GM13977 (cell line): ENCODE data around the gene IQCE.
A peak's percentile ranks its signal among the peaks of the same experiment; 100 is the strongest.

Source experiments
- DNase-seq: peaks from one replicate; pipeline ENCODE4 v3.0.0; 2012; ENCODE audit warnings: low spot score
- CTCF ChIP-seq: IDR thresholded peaks from 2 replicates; pipeline ENCODE4 v1.5.1; 2012; ENCODE audit warnings: mild to moderate bottlenecking, control low read depth; ENCODE audit not compliant: insufficient read depth; ENCODE audit errors: extremely low read depth, missing control alignments
- in situ Hi-C: fragments of 300-500 bp; cut with MboI; formaldehyde crosslinking; loops from one replicate; pipeline ENCODE4 v1.12.0; 2022; ENCODE audit warnings: low sequenced_read_pairs, low pct_unique_long_range_greater_than_20kb, mixed read lengths, inconsistent platforms; ENCODE audit not compliant: unreplicated experiment

IQCE gene

GRCh38 chr7:2611401-2611800 lies 52.6 kb downstream of the IQCE start:
- DNase-seq = no peak
- in situ Hi-C loops = no loop called here
- TF ChIP-seq CTCF = no peak

- in situ Hi-C loops = no loop called here
- TF ChIP-seq CTCF = no peak
- DNase-seq = no peak
Measured at GRCh38 chr7:2611922-2612321, 53.1 kb downstream of the IQCE start.

GRCh38 chr7:2612445-2613097 lies 53.8 kb downstream of the IQCE start:
- in situ Hi-C loops = no loop called here

GRCh38 chr7:2613098-2613930 lies 54.5 kb downstream of the IQCE start:
- TF ChIP-seq CTCF = no peak
- in situ Hi-C loops = no loop called here
- DNase-seq = no peak

More at GRCh38 chr7:2612445-2613097, 53.8 kb downstream of the IQCE start:
- peak; percentile 41 for DNase-seq
- TF ChIP-seq CTCF = no peak

GRCh38 chr7:2613931-2614600 lies 55.3 kb downstream of the IQCE start:
- in situ Hi-C loops = no loop called here
- TF ChIP-seq CTCF = no peak
- no peak for DNase-seq

GRCh38 chr7:2614631-2615330 lies 56.0 kb downstream of the IQCE start:
- in situ Hi-C loops = no loop called here

More at GRCh38 chr7:2614631-2615330, 56.0 kb downstream of the IQCE start:
- TF ChIP-seq CTCF = no peak
- no peak for DNase-seq
